GM12878 (cell line): ENCODE measurements around the gene MARVELD1. TPM values are rescaled to one million over a fixed set of nuclear protein-coding genes. Genes with fewer than 3 reads are reported as not detected.

Source experiments
- ATAC-seq: fragments of 200-7000 bp; cut with Tn5 transposase; 3 replicates; pipeline ENCODE4 v1.9.1; 2020; ENCODE audit warnings: mild to moderate bottlenecking, moderate library complexity
- BruUV-seq: library from RNA; stranded (reverse); fragments of 400-500 nt; replicated peaks from 2 replicates; lab custom pipeline; 2021; lab: Mats Ljungman, UMichigan
- CTCF ChIA-PET: fragments of 300-600 bp; sonication (Branson Sonifier 250); formaldehyde crosslinking; extraction: SDS; loops from one replicate; lab custom pipeline; 2021; ENCODE audit warnings: inconsistent platforms; lab: Yijun Ruan, JAX
- POLR2A ChIA-PET: fragments of 350-600 bp; formaldehyde crosslinking; extraction: SDS; loops from one replicate; lab custom pipeline; 2021; ENCODE audit warnings: inconsistent platforms; lab: Charles Lee
- RAD21 ChIA-PET: fragments of 300-600 bp; sonication (Branson Sonifier 250); formaldehyde crosslinking; loops from one replicate; lab custom pipeline; 2023; ENCODE audit warnings: antibody characterized with exemption; ENCODE audit not compliant: unreplicated experiment; lab: Charles Lee
- SMC1A ChIA-PET: fragments of 300-600 bp; sonication (Branson Sonifier 250); formaldehyde crosslinking; loops from one replicate; lab custom pipeline; 2023; ENCODE audit not compliant: unreplicated experiment, uncharacterized antibody; lab: Charles Lee
- DNase-seq: peaks from one replicate; pipeline ENCODE4 v3.0.0-alpha.2; 2011; ENCODE audit warnings: low read depth, low spot score
- FAIRE-seq: peaks from 3 replicates; lab custom pipeline; 2011; peaks lifted over from hg19 to GRCh38; lab: Jason Lieb, UNC
- H2AFZ ChIP-seq: 2 replicates; pipeline ENCODE4 v1.6.0; 2011; ENCODE audit warnings: low read depth, low read length, control low read depth; ENCODE audit not compliant: control insufficient read depth
- H3K27ac ChIP-seq: 2 replicates; pipeline ENCODE4 v1.5.1; 2011; ENCODE audit warnings: control low read depth; ENCODE audit not compliant: control insufficient read depth, insufficient read depth
- H3K27me3 ChIP-seq, 2 experiments: replicated peaks in 1 of 2; 2 replicates each; pipeline versions ENCODE4 v1.6.0 to v1.6.1; 2011; ENCODE audit warnings: low read length in 1 of 2; ENCODE audit not compliant: control insufficient read depth in 2 of 2, insufficient read depth in 2 of 2
- H3K36me3 ChIP-seq, 2 experiments: 2 replicates each; pipeline ENCODE4 v1.5.1; 2011; ENCODE audit warnings: low read length in 1 of 2; ENCODE audit not compliant: control insufficient read depth in 2 of 2, insufficient read depth in 2 of 2
- H3K4me1 ChIP-seq: 2 replicates; pipeline ENCODE4 v1.6.1; 2011; ENCODE audit warnings: mild to moderate bottlenecking, low read length, moderate library complexity, mixed read lengths; ENCODE audit not compliant: control insufficient read depth, insufficient read depth
- H3K4me2 ChIP-seq: 2 replicates; pipeline ENCODE4 v1.6.0; 2011; ENCODE audit warnings: control low read depth; ENCODE audit not compliant: control insufficient read depth, insufficient read depth
- H3K4me3 ChIP-seq: fragments of 200-600 bp; sonication (generic); 2 replicates; pipeline ENCODE4 v1.5.1; 2016
- H3K79me2 ChIP-seq: 2 replicates; pipeline ENCODE4 v1.6.0; 2011; ENCODE audit warnings: low read length; ENCODE audit not compliant: control insufficient read depth, insufficient read depth
- H3K9ac ChIP-seq: 2 replicates; pipeline ENCODE4 v1.8.0; 2011; ENCODE audit warnings: low read length, control low read depth, mixed read lengths; ENCODE audit not compliant: control insufficient read depth, insufficient read depth
- H3K9me3 ChIP-seq: replicated peaks from 3 replicates; pipeline ENCODE4 v1.5.1; 2011; ENCODE audit warnings: mild to moderate bottlenecking, low read length; ENCODE audit not compliant: control insufficient read depth, insufficient read depth
- H4K20me1 ChIP-seq: 2 replicates; pipeline ENCODE4 v1.6.0; 2011; ENCODE audit not compliant: control insufficient read depth, insufficient read depth
- CHD1 ChIP-seq: IDR thresholded peaks from 2 replicates; pipeline ENCODE4 v1.6.1; 2012; ENCODE audit warnings: low read depth, low read length, improper control_type of control experiment
- CHD2 ChIP-seq: IDR thresholded peaks from 2 replicates; pipeline ENCODE4 v1.6.1; 2011; ENCODE audit warnings: low read depth, low read length, improper control_type of control experiment, borderline replicate concordance
- ESRRA ChIP-seq: IDR thresholded peaks from 2 replicates; pipeline ENCODE4 v1.6.1; 2012; ENCODE audit warnings: mild to moderate bottlenecking, low read length, improper control_type of control experiment
- ETV6 ChIP-seq, 2 experiments: fragments of 450-650 bp in 1 of 2; IDR thresholded peaks in 1 of 2; conservative IDR thresholded peaks in 1 of 2; 2 replicates each; pipeline ENCODE4 v1.6.1; 2014; ENCODE audit warnings: antibody characterized with exemption in 1 of 2, borderline replicate concordance in 1 of 2, low read depth in 1 of 2, mild to moderate bottlenecking in 1 of 2, moderate library complexity in 1 of 2
- HDGF ChIP-seq: fragments of 450-650 bp; IDR thresholded peaks from 2 replicates; pipeline ENCODE4 v1.6.1; 2016; ENCODE audit warnings: antibody characterized with exemption
- KDM1A ChIP-seq: fragments of 200-600 bp; sonication (generic); IDR thresholded peaks from 2 replicates; pipeline ENCODE4 v1.6.1; 2016; ENCODE audit warnings: borderline replicate concordance
- LARP7 ChIP-seq: fragments of 450-650 bp; IDR thresholded peaks from 2 replicates; pipeline ENCODE4 v1.6.1; 2017; ENCODE audit warnings: mild to moderate bottlenecking
- NR2C1 ChIP-seq: fragments of 450-650 bp; IDR thresholded peaks from 2 replicates; pipeline ENCODE4 v1.6.1; 2017; ENCODE audit warnings: antibody characterized with exemption, mild to moderate bottlenecking, moderate library complexity
- RB1 ChIP-seq: fragments of 450-650 bp; formaldehyde crosslinking; IDR thresholded peaks from 2 replicates; pipeline ENCODE4 v1.6.1; 2017; ENCODE audit warnings: mild to moderate bottlenecking, borderline replicate concordance
- RCOR1 ChIP-seq: conservative IDR thresholded peaks from 2 replicates; pipeline ENCODE4 v1.6.1; 2012; ENCODE audit warnings: low read depth, low read length, improper control_type of control experiment
- RELA ChIP-seq: fragments of 450-650 bp; IDR thresholded peaks from 2 replicates; pipeline ENCODE4 v1.8.0; 2014; ENCODE audit warnings: borderline replicate concordance; ENCODE audit not compliant: partially characterized antibody
- RFX5 ChIP-seq: IDR thresholded peaks from 2 replicates; pipeline ENCODE4 v1.6.1; 2011; ENCODE audit warnings: low read depth, low read length, improper control_type of control experiment
- SMAD5 ChIP-seq: IDR thresholded peaks from 2 replicates; pipeline ENCODE4 v1.6.1; 2016; ENCODE audit warnings: antibody characterized with exemption, low read depth
- STAT1 ChIP-seq: fragments of 450-650 bp; conservative IDR thresholded peaks from 2 replicates; pipeline ENCODE4 v1.6.1; 2014; ENCODE audit warnings: antibody characterized with exemption, mild to moderate bottlenecking
- STAT3 ChIP-seq: IDR thresholded peaks from 2 replicates; pipeline ENCODE4 v1.6.1; 2011; ENCODE audit warnings: low read depth, low read length, improper control_type of control experiment
- TCF7 ChIP-seq: IDR thresholded peaks from 2 replicates; pipeline ENCODE4 v1.6.1; 2014; ENCODE audit warnings: antibody characterized with exemption, borderline replicate concordance
- WGBS: methylation state at CpG from one replicate; pipeline ENCODE4 v1.1.6; 2016; ENCODE audit warnings: low lambda C conversion rate; ENCODE audit not compliant: insufficient replicate concordance, insufficient coverage; ENCODE audit errors: missing lambda C conversion rate; 5-methylcytosine and 5-hydroxymethylcytosine counted together
- in situ Hi-C: fragments of 300-500 bp; cut with MboI; formaldehyde crosslinking; loops from 9 replicates; pipeline ENCODE4 v1.14.3; 2018; ENCODE audit warnings: mixed read lengths
- intact Hi-C: fragments of 100-400 bp; cut with micrococcal nuclease; formaldehyde crosslinking; loops from one replicate; pipeline ENCODE4 v1.14.2; 2022; ENCODE audit not compliant: unreplicated experiment
- polyA plus RNA-seq, 11 experiments: library from polyadenylated mRNA; depleted of rRNA in 4 of 11; unstranded in 6 of 11; stranded (reverse) in 5 of 11; fragments of >200 nt; fragmentation: Nextera tagmentation in 4 of 11; fragmentation: Illumina TruSeq in 1 of 11; extraction: Ambion mirVana in 4 of 11; extraction: Trizol in 1 of 11; gene quantifications; 1 replicate in 1 of 11; 2 replicates in 10 of 11; pipeline versions ENCODE4 v1.2.1 to v1.2.3, GENCODE V29; 2011 to 2016; ENCODE audit warnings: inconsistent platforms in 2 of 11, missing spikeins in 2 of 11, low read depth in 1 of 11
- total RNA-seq, 4 experiments: library from RNA; depleted of rRNA in 3 of 4; stranded (reverse); fragments of >200 nt in 3 of 4; fragmentation: Illumina TruSeq in 1 of 4; extraction: Trizol in 1 of 4; gene quantifications; 2 replicates each; pipeline versions ENCODE4 v1.2.1 to v1.2.3, GENCODE V29; 2013 to 2021

MARVELD1 gene
- total and polyA plus RNA-seq, 10 of the 15 experiments (the other 5 are each of a cell fraction or from before 2014, with no cell fraction given), result 0.54 to 8.4 (median 3.2) TPM

GRCh38 chr10:97666992-97667391 lies 46.5 kb upstream of the MARVELD1 start:
- Histone ChIP-seq H3K4me1 (no peaks in the 10 kb centered on the region), H3K27ac (no peak overlapping the region), H3K4me2 (no peak overlapping the region), H3K36me3 (peaks cover 2 to 11% of the 10 kb centered on the region in 2 experiments), H3K27me3 (no peaks in the 10 kb centered on the region), H2AFZ (no peak overlapping the region), H3K4me3 (no peak overlapping the region), H3K9me3 (no peaks in the 10 kb centered on the region), H4K20me1 (no peaks in the 10 kb centered on the region), H3K79me2 (no peaks in the 10 kb centered on the region), H3K9ac (no peak overlapping the region)
- intact Hi-C loops, result no loop called here
- POLR2A ChIA-PET, result no interaction called here
- SMC1A ChIA-PET, result no interaction called here
- BruUV-seq, result no TSS peak
- CTCF ChIA-PET, result interaction anchor here (1.5 kb wide), 1 partner anchor 17 kb away, joined by 4 read pairs; no protein-coding TSS in a partner anchor
- no peak for DNase-seq
- no peak for TF ChIP-seq NR2C1
- TF ChIP-seq KDM1A, result no peak
- TF ChIP-seq STAT1, result no peak
- TF ChIP-seq RB1, result no peak
- no peak for TF ChIP-seq CHD1
- no peak for TF ChIP-seq LARP7
- TF ChIP-seq ETV6 (conservative IDR thresholded peaks at IDR 0.05 in 1 of 2, IDR thresholded peaks at IDR 0.05 in 1 of 2; ENCODE audit: borderline replicate concordance in 1 of 2, low read depth in 1 of 2), result no peak
- TF ChIP-seq TCF7, result no peak
- TF ChIP-seq ESRRA, result no peak
- no peak for TF ChIP-seq HDGF
- TF ChIP-seq STAT3, result no peak
- no peak for TF ChIP-seq RFX5
- TF ChIP-seq RCOR1, result no peak
- no peak for TF ChIP-seq SMAD5
- TF ChIP-seq RELA, result no peak
- no peak for TF ChIP-seq CHD2
- in situ Hi-C loops, result no loop called here
- 99% methylated on average over 7 of the region's 7 CpGs for WGBS
- RAD21 ChIA-PET, result no interaction called here
- ATAC-seq, result no peak
- no peak for FAIRE-seq
